Epithelial cell of esophagus (primary cell): ENCODE results near the gene ABCA12.

Source experiments
- DNase-seq: peaks from one replicate; pipeline ENCODE4 v3.0.0; 2010; ENCODE audit warnings: low read depth
- H3K4me3 ChIP-seq: 2 replicates; pipeline ENCODE4 v1.5.1; 2011; ENCODE audit warnings: mild to moderate bottlenecking, low read length, control low read depth
- CTCF ChIP-seq: IDR thresholded peaks from 2 replicates; pipeline ENCODE4 v1.5.1; 2011; ENCODE audit warnings: low read depth, mild to moderate bottlenecking, low read length, control low read depth, inconsistent platforms; ENCODE audit not compliant: insufficient read depth; ENCODE audit errors: missing control alignments

Gene ABCA12

GRCh38 chr2:214946949-214947348 lies 191.5 kb downstream of the ABCA12 start:
- no peak overlapping the region for H3K4me3 ChIP-seq
- TF ChIP-seq CTCF: no peak
- DNase-seq: no peak

GRCh38 chr2:214934006-214934405 lies 204.4 kb downstream of the ABCA12 start:
- H3K4me3 ChIP-seq: no peak overlapping the region
- no peak for DNase-seq

GRCh38 chr2:214904634-214905033 lies 233.8 kb downstream of the ABCA12 start:
- DNase-seq: no peak
- no peak overlapping the region for H3K4me3 ChIP-seq
- TF ChIP-seq CTCF: no peak

More at GRCh38 chr2:214934006-214934405, 204.4 kb downstream of the ABCA12 start:
- TF ChIP-seq CTCF: no peak

- DNase-seq: no peak
- no peak for TF ChIP-seq CTCF
- H3K4me3 ChIP-seq: no peak overlapping the region
Measured at GRCh38 chr2:214904176-214904575, 234.2 kb downstream of the ABCA12 start.

- no peak overlapping the region for H3K4me3 ChIP-seq
- no peak for TF ChIP-seq CTCF
- no peak for DNase-seq
Measured at GRCh38 chr2:214902286-214902685, 236.1 kb downstream of the ABCA12 start.

- no peak overlapping the region for H3K4me3 ChIP-seq
- peak; percentile 79 for DNase-seq
- no peak for TF ChIP-seq CTCF
Measured at GRCh38 chr2:214899751-214900150, 238.7 kb downstream of the ABCA12 start.

GRCh38 chr2:214896274-214896673 lies 242.2 kb downstream of the ABCA12 start:
- H3K4me3 ChIP-seq: no peak overlapping the region
- no peak for TF ChIP-seq CTCF
- DNase-seq: peak; percentile 74
